Neural cell (in vitro differentiated cells): Measurements from ENCODE around the gene FZD2.

Source experiments
- EP300 ChIP-seq: fragments of 450-650 bp; conservative IDR thresholded peaks from 2 replicates; pipeline ENCODE4 v1.6.1; 2014; ENCODE audit warnings: antibody characterized with exemption, mild to moderate bottlenecking, moderate library complexity; ENCODE audit not compliant: poor library complexity, severe bottlenecking
- POLR2AphosphoS5 ChIP-seq: IDR thresholded peaks from 2 replicates; pipeline ENCODE4 v1.6.1; 2012
- RAD21 ChIP-seq: fragments of 450-650 bp; conservative IDR thresholded peaks from 2 replicates; pipeline ENCODE4 v1.6.1; 2014; ENCODE audit warnings: antibody characterized with exemption, mild to moderate bottlenecking, moderate library complexity
- REST ChIP-seq: IDR thresholded peaks from 2 replicates; pipeline ENCODE4 v1.6.1; 2012; ENCODE audit warnings: borderline replicate concordance
- TAF1 ChIP-seq: IDR thresholded peaks from 2 replicates; pipeline ENCODE4 v1.6.1; 2012; ENCODE audit warnings: low read depth
- TF ChIP-seq, protein P1 (sequence below): fragments of 450-650 bp; IDR thresholded peaks from 2 replicates; pipeline ENCODE4 v1.5.1; 2014; ENCODE audit warnings: antibody characterized with exemption, mild to moderate bottlenecking, moderate library complexity; ENCODE audit not compliant: poor library complexity, severe bottlenecking

GRCh38 chr17:44555099-44555498, 2.2 kb upstream of the FZD2 start:
- TF ChIP-seq, protein P1, sequence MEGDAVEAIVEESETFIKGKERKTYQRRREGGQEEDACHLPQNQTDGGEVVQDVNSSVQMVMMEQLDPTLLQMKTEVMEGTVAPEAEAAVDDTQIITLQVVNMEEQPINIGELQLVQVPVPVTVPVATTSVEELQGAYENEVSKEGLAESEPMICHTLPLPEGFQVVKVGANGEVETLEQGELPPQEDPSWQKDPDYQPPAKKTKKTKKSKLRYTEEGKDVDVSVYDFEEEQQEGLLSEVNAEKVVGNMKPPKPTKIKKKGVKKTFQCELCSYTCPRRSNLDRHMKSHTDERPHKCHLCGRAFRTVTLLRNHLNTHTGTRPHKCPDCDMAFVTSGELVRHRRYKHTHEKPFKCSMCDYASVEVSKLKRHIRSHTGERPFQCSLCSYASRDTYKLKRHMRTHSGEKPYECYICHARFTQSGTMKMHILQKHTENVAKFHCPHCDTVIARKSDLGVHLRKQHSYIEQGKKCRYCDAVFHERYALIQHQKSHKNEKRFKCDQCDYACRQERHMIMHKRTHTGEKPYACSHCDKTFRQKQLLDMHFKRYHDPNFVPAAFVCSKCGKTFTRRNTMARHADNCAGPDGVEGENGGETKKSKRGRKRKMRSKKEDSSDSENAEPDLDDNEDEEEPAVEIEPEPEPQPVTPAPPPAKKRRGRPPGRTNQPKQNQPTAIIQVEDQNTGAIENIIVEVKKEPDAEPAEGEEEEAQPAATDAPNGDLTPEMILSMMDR, result no peak
- TF ChIP-seq TAF1, result no peak
- TF ChIP-seq POLR2AphosphoS5, result no peak
- no peak for TF ChIP-seq RAD21
- no peak for TF ChIP-seq REST
- TF ChIP-seq EP300, result no peak
